ENCODE data around the gene NAE1.

Gene NAE1

DNA sequence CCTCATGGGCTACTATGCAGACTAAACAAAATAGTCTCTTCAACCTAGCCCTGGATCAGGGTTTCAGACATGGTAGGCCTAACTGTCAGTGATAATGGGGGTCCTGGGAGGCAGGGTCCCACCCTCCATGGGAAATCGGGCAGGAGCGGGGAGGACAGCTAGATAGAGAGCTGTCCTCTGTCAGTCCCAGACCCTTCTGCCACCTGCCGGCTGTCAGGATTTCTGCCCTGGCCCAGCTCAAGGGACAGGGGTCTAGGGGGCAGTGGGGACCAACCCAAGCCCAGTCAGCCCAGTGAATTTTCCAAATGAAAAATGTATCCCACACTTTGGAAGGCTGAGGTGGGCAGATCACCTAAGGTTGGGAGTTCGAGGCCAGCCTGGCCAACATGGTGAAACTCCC lies 18.8 kb upstream of the NAE1 start:
- no peak for DNase-seq

DNA sequence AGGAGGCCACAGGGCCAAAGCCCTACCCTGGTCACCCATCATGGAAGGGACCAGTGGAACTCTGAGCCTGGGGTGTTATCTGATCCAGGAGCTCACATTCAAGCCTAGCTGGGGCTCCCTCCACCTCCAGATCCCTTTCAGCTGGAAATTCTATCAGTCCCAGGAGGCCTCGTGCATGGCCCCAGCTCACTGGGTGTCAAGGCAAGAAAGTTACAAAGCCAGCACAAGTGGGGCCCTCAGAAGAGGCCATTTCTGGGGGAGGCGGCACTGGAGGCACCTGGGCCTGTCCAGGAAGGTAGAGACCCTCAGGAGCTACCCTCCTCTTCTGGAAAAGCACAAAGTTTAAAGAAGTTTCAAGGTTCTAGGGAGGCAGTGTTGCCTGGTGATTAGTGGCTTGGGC lies 18.2 kb upstream of the NAE1 start:
- no peak for DNase-seq

DNA sequence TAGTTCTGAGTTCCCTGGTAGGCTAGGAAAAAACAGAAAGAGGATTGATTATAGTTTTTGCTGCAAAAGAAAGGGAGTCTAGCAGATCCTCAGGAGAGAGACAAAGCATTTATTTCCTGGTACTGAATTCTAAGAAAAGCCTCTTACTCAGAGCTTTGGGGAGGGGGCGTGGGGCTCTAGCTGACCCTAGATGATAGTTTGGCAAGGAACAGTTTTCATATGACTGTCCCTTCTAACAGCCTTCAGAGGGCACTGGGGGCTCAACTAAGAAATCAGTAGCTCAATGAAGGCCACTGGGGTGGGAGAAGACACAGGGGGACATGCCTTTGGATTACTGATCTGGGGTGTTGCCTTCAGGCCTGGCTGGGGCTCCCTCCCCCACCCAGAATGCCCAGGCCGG lies 17.4 kb upstream of the NAE1 start:
- DNase-seq, result no peak

DNA sequence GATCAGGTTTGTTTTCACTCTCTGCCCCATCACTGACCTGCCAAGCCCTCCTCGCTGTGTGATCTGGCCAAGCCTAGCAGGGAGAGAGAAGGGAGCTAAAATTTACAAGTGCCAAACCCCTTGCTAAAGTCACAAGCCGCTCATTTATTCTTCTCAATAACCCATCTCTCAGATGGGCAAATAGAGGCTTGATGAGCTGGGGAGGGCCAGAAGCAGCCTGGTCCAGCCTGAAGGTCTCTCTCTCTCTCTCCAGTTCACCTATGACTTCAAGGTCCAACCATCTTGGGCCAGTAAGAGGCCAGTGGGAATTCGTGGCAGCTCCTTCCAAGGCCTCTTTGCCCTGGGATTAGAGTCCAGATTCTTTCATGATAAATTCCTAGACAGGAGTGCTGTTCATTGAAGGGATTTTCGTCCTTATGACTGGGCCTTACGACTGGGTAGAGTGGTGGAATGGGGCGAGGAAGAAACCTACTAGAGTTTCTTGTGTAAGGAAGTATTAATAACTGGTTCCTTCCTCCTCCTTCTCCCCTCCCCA lies 16.8 kb upstream of the NAE1 start:
- no peak for DNase-seq

DNA sequence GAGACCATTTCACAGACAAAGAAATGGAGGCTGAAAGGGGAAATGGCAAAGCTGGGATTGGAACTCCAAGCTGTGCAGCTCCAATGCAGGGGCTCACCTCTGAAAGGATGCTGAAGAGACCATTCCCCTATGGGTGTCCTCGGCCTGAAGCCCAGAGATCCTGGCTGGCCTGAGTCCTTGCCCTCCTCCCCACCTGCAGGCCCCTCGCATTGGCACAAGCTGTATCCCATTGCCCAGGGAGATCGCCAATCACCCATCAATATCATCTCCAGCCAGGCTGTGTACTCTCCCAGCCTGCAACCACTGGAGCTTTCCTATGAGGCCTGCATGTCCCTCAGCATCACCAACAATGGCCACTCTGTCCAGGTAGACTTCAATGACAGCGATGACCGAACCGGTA lies 16.1 kb upstream of the NAE1 start:
- DNase-seq, result no peak

DNA sequence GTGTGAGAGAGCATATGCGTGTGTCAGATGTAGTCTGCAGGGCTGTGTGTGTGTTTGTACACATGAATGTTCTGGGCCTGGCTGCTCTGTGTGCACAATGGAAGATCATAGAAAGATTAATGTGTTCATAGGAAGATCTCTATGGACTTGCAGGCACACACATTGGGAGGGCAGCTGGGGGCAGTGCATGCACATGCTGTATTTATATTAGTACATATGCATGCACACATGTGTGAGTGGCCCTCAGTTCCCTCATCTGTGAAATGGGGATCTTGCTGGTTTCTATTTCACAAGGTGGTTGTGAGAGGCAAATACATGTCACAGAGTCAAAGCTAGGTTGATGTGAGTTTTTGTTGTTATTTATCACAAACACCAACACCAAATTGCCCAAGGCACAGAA lies 15.5 kb upstream of the NAE1 start:
- no peak for DNase-seq

DNA sequence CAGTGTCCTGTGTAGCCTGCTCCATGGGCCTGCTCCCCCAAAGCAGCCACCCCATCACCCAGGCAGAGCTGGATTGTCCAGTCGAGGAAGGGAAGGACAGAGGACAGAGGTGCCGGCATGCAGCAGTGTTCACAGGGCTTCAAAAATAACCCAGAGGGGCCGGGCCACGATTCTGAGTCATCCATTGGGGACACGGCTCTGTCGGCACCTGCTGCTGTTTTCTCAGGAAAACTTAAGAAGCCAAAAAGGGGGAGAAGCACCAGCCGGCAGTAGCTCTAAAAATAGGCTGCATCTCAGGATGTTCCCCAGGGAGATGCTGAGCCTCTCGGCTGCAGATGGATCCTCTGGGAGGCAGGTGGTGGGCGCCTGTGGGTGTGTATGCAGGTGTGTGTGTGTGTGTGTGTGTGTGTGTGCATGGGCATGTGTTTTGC lies 15.0 kb upstream of the NAE1 start:
- DNase-seq, result no peak

DNA sequence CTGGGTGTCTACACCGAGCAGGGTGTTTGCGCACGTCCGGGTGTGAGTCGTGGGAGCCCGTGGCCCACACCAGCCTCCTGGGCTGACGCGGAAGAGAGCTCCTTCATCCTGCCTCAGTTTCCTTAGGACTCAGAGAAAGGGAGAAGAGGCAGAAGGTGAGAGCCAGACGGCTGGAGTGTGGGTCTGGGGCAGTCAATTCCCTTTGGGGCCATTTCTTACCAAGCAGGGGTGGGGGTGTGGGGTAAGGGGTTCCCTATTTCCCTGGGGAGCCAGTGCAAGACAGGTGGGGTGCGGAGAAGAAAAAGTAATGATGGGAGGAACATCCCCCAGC lies 14.3 kb upstream of the NAE1 start:
- DNase-seq, result no peak

DNA sequence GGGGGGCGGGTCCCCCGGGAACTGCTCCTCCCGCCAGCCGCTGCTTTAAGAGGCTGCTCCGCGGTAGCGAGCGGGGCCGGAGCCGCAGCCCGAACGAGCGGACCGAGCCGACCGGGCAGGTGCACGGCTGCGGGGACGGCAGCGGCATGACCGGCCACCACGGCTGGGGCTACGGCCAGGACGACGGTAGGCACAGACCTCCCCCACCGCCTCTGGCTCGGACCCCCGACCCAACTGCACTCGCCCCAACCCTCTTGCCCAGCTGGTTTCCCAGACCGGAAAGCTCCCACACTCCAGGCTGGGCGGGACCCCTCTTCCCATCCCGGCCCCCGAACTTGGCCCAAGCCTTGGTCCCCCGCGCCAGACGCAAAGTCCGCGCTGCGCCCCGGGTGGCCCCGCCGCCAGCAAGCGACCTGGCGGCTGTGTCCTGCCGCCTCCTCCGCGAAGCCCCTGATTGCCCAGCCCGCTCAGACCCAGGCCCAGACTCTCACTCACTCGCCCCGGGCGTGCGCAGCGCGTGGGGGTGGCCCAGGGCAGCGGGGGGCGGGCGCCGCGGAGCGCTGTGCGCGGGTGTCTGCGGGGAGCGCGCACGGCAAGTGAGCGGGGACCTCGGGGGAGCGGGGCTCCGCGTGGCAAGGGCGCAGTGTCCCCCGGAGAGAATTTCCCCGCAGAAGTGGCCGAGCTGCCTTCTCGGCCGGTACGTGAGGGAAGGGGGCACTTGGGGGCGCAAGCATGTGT lies 13.7 kb upstream of the NAE1 start, which contains the start of gene CA7:
Gene CA7, plus strand, starts transcription at position 73 of the 738 bp plus-strand sequence. Its CDS starts 74 bp downstream, at position 147.
- DNase-seq, result no peak

DNA sequence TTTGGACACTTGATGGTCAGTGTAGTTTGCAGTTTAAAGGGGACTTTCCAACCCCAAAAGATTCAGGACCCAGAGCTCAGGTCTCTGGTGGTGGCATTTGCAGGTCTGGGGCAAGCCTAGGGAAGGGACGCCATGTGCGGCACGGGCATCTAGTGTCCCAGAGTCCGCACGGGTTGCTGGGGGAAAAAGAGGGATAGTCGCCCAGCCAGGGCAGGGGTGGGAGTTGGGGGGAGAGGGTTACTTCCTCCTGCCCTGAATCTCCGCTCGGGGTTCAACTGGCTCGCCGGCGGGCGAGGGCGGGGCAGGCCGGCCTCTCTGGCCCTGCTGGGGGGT lies 13.2 kb upstream of the NAE1 start:
- DNase-seq, result no peak

DNA sequence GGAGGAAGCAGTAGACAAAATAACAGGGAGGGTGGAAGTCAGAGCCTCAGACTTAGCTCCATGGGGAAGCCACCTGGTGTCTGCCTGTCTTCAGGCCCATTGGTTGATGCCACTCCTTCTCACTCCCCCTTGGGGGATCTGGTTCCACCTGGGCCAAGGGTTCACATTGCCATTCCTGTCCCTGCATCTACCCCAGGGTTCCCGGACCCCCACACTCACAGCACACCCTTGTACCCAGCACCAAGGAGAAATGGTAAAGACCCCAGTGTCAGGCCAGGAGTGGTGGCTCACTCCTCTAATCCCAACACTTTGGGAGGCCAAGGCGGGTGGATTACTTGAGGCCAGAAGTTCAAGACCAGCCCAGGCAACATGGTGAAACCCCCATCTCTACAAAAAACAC lies 12.4 kb upstream of the NAE1 start:
- no peak for DNase-seq

DNA sequence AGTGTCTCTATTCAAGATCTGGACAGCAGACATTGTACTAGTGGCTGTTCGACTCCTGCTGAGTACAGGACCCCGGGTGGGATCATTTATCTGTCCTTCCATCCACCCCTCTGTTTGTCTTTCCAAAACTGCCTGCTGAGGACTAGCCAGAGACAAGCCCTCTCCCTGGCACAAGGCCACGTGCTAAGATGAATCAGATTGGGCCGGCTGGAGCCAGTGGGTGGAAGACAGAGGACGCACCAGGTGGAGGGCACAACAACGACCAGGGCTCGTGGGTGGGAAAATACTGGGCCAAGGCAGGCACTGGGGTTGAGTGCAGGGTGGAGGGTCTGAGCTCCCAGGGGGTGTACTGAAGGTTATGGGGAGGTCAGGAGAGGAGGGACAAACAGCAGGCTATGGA lies 12.0 kb upstream of the NAE1 start:
- DNase-seq, result no peak

DNA sequence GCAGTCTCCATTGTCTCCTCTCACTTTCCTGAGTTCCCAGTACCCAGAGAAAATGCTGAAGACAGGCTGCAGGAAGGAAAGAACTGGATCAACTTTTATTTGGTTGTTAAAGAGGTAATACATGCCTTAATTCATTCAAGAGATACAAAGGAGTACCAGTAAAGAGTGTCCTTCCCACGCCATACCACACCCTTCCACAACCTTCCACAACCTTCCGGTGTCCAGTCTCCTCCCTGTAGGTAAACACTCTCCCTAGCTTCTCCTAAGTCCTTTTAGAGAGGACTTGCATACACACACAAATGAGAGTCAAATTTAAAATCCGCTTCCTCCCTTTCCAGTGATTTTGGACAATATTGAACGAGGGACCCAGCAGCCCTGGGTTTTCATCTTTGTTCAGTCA lies 10.6 kb upstream of the NAE1 start:
- DNase-seq, result no peak

DNA sequence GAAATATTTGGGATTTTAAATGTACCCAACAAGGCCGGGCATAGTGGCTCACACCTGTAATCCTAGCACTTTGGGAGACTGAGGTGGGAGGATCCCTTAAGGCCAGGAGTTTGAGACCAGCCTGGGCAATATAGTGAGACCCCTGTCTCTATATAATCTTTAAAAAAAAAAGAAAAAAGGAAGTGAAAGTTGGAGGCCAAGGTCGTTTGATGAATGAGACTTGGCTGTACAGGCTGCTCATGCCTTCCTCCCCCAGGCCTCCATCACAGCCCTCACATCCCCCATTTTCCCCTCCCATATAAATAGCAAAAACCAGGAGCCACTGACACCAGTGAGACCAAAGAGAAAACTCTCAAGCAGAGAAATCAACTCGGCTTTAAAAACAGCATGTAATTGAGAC lies 10.1 kb upstream of the NAE1 start:
- no peak for DNase-seq

DNA sequence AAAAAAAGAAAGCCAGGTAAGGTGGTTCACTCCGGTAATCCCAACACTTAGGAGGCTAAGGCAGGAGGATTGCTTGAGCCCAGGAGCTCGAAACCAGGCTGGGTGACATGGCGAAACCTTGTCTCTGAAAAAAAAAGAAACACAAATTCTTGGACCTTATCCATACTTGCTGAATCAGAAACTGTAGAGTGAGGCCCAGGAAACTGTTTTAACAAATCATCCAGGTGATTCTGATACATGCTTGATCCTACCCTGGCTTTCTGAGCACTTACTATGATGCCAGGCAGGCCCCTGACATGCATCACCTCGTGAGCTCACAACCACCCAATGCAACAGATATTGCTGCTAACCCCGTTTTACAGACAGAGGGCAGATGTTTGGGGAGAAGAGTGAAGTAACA lies 4.0 kb upstream of the NAE1 start:
- no peak for DNase-seq

DNA sequence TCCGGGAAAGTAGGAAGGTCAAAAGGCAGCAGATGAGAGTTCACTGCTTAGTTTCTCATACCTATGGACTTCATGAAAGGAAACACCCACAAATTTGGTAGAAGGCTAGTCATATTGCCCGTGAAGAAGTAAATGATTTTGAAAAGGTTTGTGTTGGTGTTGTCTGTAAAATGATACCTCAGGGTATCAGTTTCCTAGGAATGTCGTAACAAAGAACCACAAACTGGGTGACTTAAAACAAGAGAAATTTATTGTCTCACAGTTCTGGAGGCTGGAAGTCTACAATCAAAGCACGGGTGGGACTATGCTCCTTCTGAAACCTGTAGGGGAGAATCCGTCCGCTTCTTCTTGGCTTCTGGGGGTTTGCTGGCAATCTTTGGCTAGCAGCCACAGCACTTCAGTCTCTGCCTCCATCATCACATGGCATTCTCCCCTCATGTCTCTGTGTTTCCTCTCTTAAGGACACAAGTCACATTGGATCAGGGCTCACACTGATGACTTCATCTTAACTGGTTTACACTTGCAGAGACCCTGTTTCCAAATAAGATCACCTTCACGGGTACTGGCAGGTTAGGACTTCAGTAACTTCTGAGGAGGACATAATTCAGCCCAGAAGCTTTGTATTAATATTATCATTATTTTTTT lies 2.0 kb upstream of the NAE1 start:
- DNase-seq, result no peak

DNA sequence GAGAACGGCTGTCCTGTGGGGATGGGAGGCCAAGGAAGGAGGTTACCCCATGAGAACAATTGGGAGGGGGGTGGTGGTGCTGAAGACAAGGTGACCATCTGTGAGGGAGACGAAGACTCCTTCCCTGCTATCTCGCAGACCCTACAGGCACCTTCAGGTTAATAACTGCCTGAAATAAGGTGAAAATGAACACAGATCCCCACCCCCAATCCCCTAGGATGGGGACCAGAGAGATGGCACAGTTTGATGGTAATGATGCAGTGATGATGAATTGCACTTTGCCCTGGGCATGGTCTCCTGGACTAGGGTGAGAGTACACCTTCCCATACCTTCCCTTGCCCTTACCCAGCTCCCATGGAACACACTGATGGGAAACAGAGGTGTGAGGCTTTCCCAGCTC lies 1.4 kb upstream of the NAE1 start:
- no peak for DNase-seq

DNA sequence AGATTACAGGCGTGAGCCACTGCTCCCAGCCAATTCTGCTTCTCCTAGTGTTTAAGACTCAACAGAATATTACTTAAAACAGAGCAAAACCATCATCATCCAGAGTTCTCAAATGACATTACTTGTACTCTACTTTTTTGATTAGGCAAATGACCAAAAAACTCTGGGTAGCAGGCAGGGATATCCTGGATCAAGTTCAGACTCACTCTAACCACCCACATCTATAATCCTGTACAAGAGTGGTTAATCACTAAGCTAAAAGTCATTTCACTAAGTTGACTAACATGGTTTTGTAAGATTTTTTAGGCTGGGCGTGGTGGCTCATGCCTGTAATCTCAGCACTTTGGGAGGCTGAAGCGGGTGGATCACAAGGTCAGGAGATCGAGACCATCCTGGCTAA lies 6.8 kb downstream of the NAE1 start:
- no peak for DNase-seq

DNA sequence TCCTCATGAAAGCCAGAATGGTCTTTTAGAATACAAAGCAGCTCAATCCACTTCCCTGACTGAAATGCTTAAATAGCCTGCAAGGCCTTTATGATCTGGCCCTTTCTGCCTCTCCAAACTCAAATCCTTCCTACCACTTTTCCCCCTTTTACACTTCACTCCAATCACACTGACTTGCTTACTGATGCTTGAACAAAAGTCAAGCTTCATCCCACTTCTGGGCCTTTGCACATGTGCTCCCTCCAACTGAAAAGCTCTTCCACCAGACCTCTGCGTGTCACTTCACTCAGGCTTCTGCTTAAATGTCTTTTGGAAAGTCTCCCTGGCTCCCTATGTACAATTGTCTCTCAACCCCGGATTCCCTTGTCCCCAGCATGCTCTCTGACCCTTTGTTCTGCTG lies 16.0 kb downstream of the NAE1 start:
- DNase-seq, result no peak

DNA sequence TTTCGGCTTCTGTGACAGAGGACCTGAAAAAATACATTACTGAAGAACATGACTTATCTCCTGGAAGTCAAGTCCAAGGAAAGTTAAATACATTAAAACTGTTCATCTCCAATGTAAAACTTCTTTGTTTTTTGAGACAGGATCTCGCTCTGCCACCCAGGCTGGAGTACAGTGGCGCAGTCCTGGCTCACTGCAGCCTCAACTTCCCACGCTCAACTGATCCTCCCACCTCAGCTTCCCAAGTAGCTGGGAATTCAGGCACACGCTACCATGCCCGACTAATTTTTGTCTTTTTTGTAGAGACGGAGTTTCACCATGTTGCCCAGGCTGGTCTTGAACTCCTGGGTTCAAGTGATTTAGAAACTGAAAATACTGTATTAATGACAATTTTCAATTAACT lies 19.7 kb downstream of the NAE1 start:
- DNase-seq, result no peak

DNA sequence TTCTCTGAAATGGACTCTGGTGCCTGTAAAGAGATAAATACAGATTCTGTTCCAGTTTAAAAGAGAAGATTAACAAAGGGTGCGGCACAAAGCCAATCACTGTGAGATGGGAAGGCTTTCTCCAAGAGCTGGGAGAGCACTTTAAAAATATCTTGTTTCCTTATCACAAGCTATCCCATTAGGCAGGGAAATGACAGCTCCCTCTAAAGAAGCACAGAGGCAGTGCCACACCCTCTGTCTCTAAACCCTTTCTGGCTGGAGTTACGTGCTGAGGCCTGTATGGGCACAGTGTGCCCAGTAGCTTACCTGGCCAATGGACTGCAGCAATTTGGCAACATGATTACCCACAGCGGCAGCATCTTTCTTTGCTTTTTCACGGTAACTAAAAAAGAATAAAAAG lies 20.4 kb downstream of the NAE1 start:
- DNase-seq, result no peak

DNA sequence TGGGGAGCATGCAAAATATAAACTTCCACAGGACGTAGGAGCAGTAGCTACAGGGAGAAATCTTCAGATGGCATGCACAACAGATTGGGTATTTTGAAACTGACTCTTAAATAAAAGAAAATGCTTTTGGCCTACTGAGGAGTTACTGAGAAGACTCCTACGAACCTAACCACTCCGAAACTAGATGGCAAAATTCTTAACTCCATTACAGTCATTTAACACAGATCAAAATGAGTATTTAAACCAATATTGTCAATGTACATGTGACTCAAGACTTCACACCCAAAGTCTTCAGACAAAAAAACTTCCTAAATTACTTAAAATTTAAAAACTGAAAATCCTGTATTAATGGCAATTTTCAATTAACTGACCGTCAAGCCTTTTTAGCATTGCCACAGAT lies 21.0 kb downstream of the NAE1 start:
- DNase-seq, result no peak

DNA sequence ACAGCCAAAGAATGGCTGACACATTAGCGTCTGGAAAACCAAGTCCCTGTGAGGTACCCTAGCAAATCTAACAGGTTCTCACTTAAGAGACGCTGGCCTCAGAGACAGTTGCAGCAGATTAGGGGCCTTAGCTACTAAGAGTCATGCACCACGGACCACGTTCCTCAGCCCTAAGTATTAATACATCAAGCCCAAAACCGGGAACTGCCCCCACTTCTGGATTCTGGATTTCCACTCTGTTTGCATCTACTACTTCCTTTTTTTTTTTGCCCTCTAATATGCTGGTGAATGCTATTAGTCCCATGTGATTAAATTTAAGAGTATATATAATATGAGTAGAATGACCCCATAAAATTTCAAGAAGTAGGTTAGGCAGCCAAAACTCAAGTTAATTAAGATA lies 28.6 kb downstream of the NAE1 start:
- no peak for DNase-seq

DNA sequence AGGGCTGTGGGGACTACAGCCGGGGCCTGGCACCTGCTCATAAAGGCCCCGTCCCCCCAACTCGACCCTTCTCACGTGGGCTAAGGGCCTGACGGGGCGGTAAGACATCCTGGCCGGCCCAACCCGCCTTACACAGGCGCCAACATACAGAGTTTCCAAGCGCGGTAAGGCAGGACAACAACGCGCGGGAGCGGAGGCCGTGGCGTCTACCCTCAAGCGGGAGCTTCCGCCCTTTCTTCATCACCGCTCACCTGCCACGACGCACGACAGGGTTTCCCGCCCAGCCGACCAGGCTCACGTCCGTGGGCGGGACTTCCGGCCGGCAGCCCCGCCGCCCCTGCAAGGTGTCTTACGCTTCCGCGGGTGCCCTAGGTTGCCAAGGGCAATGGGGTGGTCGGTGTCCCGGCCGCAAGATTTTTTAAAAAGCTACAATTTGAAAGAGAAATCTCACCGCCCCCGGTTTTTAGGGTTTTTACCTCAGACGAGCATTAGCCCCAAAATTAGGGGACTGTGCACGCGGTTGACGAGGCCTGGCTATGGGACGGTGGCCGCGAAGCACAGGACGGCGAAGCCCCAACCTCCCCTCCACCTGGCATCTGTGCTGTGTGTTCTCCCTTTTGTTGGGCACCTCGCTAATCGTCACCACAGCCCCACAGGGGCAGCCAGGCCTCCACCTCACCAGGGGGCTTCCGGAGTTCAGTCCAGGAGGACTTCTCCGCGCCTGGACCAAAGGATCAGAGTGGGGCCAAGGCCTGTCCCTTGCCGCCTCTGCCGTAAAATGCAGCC lies 29.3 kb downstream of the NAE1 start, which contains the start of gene TERB1:
Gene TERB1, minus strand, starts transcription at position 265 of the 786 bp plus-strand sequence. CDS start 4,786 bp downstream, outside the sequence.
- no peak for DNase-seq

Data from stimulated activated CD4-positive, alpha-beta T cell treated with anti-CD3 and anti-CD28 coated beads, Interleukin-1b, Interleukin-23, amount 100 ng/mL, for 48 hours (primary cell).